H9 (cell line): ENCODE data around the gene CDYL2. TPM values are rescaled to one million over a fixed set of nuclear protein-coding genes. Genes with fewer than 3 reads are reported as not detected.

Source experiments
- DNase-seq: peaks from one replicate; pipeline ENCODE4 v3.0.0-alpha.2; 2017
- H2AFZ ChIP-seq: one replicate; pipeline ENCODE4 v1.6.1; 2013; ENCODE audit warnings: mild to moderate bottlenecking, low read length, control low read depth, moderate library complexity
- H2AK5ac ChIP-seq: 2 replicates; pipeline ENCODE4 v1.6.1; 2013; ENCODE audit warnings: low read length, control low read depth, mixed read lengths; ENCODE audit not compliant: insufficient read length
- H2BK120ac ChIP-seq: one replicate; pipeline ENCODE4 v1.6.1; 2013; ENCODE audit warnings: low read depth, mild to moderate bottlenecking, low read length, control low read depth, inconsistent platforms; ENCODE audit not compliant: poor library complexity, severe bottlenecking
- H2BK12ac ChIP-seq: 2 replicates; pipeline ENCODE4 v1.6.1; 2013; ENCODE audit warnings: low read length, control low read depth, mixed read lengths, low read depth; ENCODE audit not compliant: insufficient read length
- H2BK15ac ChIP-seq: 2 replicates; pipeline ENCODE4 v1.6.1; 2013; ENCODE audit warnings: low read depth, low read length, control low read depth
- H2BK20ac ChIP-seq: one replicate; pipeline ENCODE4 v1.6.1; 2013; ENCODE audit warnings: low read depth, mild to moderate bottlenecking, low read length, control low read depth, inconsistent platforms; ENCODE audit not compliant: poor library complexity, severe bottlenecking
- H2BK5ac ChIP-seq: 2 replicates; pipeline ENCODE4 v1.6.1; 2013; ENCODE audit warnings: low read length, control low read depth, mixed read lengths; ENCODE audit not compliant: insufficient read length
- H3K14ac ChIP-seq: 2 replicates; pipeline ENCODE4 v1.6.1; 2013; ENCODE audit warnings: low read length, control low read depth; ENCODE audit not compliant: insufficient read depth
- H3K18ac ChIP-seq: 2 replicates; pipeline ENCODE4 v1.6.1; 2013; ENCODE audit warnings: low read depth, mild to moderate bottlenecking, mixed read lengths, low read length, control low read depth; ENCODE audit not compliant: insufficient read length
- H3K23ac ChIP-seq: 2 replicates; pipeline ENCODE4 v1.6.1; 2013; ENCODE audit warnings: low read length, control low read depth, mixed read lengths, low read depth; ENCODE audit not compliant: insufficient read length
- H3K23me2 ChIP-seq: 2 replicates; pipeline ENCODE4 v1.6.1; 2013; ENCODE audit warnings: low read depth, mild to moderate bottlenecking, mixed read lengths, low read length, control low read depth; ENCODE audit not compliant: insufficient read length, poor library complexity, severe bottlenecking
- H3K27ac ChIP-seq: 2 replicates; pipeline ENCODE4 v1.5.1; 2013; ENCODE audit warnings: low read length, control low read depth, mixed read lengths, low read depth; ENCODE audit not compliant: insufficient read length
- H3K27me3 ChIP-seq: 2 replicates; pipeline ENCODE4 v1.6.1; 2013; ENCODE audit warnings: low read length, control low read depth, inconsistent platforms; ENCODE audit not compliant: insufficient read depth
- H3K4ac ChIP-seq: 2 replicates; pipeline ENCODE4 v1.6.1; 2013; ENCODE audit warnings: low read depth, mild to moderate bottlenecking, control low read depth, inconsistent platforms, low read length, moderate library complexity
- H3K4me1 ChIP-seq: 2 replicates; pipeline ENCODE4 v1.6.1; 2013; ENCODE audit warnings: low read length, control low read depth, inconsistent platforms; ENCODE audit not compliant: insufficient read depth
- H3K4me2 ChIP-seq: 2 replicates; pipeline ENCODE4 v1.6.1; 2013; ENCODE audit warnings: low read length, control low read depth, mixed read lengths; ENCODE audit not compliant: insufficient read length, insufficient read depth
- H3K56ac ChIP-seq: 2 replicates; pipeline ENCODE4 v1.6.1; 2013; ENCODE audit warnings: low read depth, mild to moderate bottlenecking, mixed read lengths, low read length, control low read depth; ENCODE audit not compliant: insufficient read length
- H3K79me1 ChIP-seq: 2 replicates; pipeline ENCODE4 v1.6.1; 2013; ENCODE audit warnings: low read depth, mild to moderate bottlenecking, moderate library complexity, low read length, control low read depth, inconsistent platforms; ENCODE audit not compliant: insufficient read depth, poor library complexity, severe bottlenecking
- H3K79me2 ChIP-seq: 2 replicates; pipeline ENCODE4 v1.6.1; 2013; ENCODE audit warnings: low read length, control low read depth, inconsistent platforms; ENCODE audit not compliant: insufficient read depth
- H3K9ac ChIP-seq: 2 replicates; pipeline ENCODE4 v1.6.1; 2013; ENCODE audit warnings: low read length, control low read depth, mixed read lengths; ENCODE audit not compliant: insufficient read length; ENCODE audit errors: extremely low read depth
- H3K9me3 ChIP-seq: one replicate; pipeline ENCODE4 v1.6.1; 2013; ENCODE audit warnings: low read depth, low read length, inconsistent platforms; ENCODE audit not compliant: control insufficient read depth
- H3T11ph ChIP-seq: one replicate; pipeline ENCODE4 v1.6.1; 2013; ENCODE audit warnings: mild to moderate bottlenecking, low read length, control low read depth, inconsistent platforms
- H4K20me1 ChIP-seq: one replicate; pipeline ENCODE4 v1.6.1; 2013; ENCODE audit not compliant: control insufficient read depth, insufficient read length, insufficient read depth
- H4K5ac ChIP-seq: 2 replicates; pipeline ENCODE4 v1.6.1; 2013; ENCODE audit warnings: low read depth, mild to moderate bottlenecking, mixed read lengths, low read length, control low read depth; ENCODE audit not compliant: insufficient read length
- H4K8ac ChIP-seq: replicated peaks from 2 replicates; pipeline ENCODE4 v1.6.1; 2013; ENCODE audit warnings: low read length, control low read depth, mixed read lengths, low read depth; ENCODE audit not compliant: insufficient read length
- H4K91ac ChIP-seq: 2 replicates; pipeline ENCODE4 v1.6.1; 2013; ENCODE audit warnings: low read depth, mild to moderate bottlenecking, moderate library complexity, mixed read lengths, low read length, control low read depth; ENCODE audit not compliant: insufficient read length
- H3K27ac Mint-ChIP-seq, 3 experiments: 2 replicates in 2 of 3; 3 replicates in 1 of 3; pipeline ENCODE4 v1.8.0; 2020 to 2021; ENCODE audit warnings: mixed read lengths in 3 of 3, mild to moderate bottlenecking in 1 of 3, moderate library complexity in 1 of 3
- H3K27me3 Mint-ChIP-seq: 2 replicates; pipeline ENCODE4 v1.8.0; 2021; ENCODE audit warnings: low read depth, mild to moderate bottlenecking, moderate library complexity, mixed read lengths
- H3K36me3 Mint-ChIP-seq, 3 experiments: 2 replicates in 2 of 3; 3 replicates in 1 of 3; pipeline ENCODE4 v1.8.0; 2020 to 2021; ENCODE audit warnings: low read depth in 3 of 3, mixed read lengths in 3 of 3; ENCODE audit not compliant: insufficient read depth in 1 of 3
- H3K4me1 Mint-ChIP-seq, 2 experiments: 2 replicates each; pipeline ENCODE4 v1.8.0; 2020; ENCODE audit warnings: mixed read lengths in 2 of 2
- H3K4me3 Mint-ChIP-seq, 2 experiments: 2 replicates in 1 of 2; 3 replicates in 1 of 2; pipeline ENCODE4 v1.8.0; 2020 to 2021; ENCODE audit warnings: mild to moderate bottlenecking in 2 of 2, mixed read lengths in 2 of 2, moderate library complexity in 1 of 2
- H3K9me3 Mint-ChIP-seq, 2 experiments: 2 replicates in 1 of 2; 3 replicates in 1 of 2; pipeline ENCODE4 v1.8.0; 2020; ENCODE audit warnings: mild to moderate bottlenecking in 2 of 2, mixed read lengths in 2 of 2, moderate library complexity in 1 of 2
- CTCF ChIP-seq: fragments of 200-600 bp; sonication (generic); conservative IDR thresholded peaks from 3 replicates; pipeline ENCODE4 v1.8.0; 2021; ENCODE audit warnings: antibody characterized with exemption, mild to moderate bottlenecking
- WGBS: extraction: QIAGEN DNeasy Blood & Tissue Kit; methylation state at CpG from one replicate; pipeline ENCODE4 v1.1.7; 2013; ENCODE audit warnings: missing lambda C conversion rate, low lambda C conversion rate, mixed read lengths; ENCODE audit not compliant: insufficient read length; ENCODE audit errors: extremely low coverage; 5-methylcytosine and 5-hydroxymethylcytosine counted together
- total RNA-seq: library from RNA; stranded (reverse); gene quantifications from 2 replicates; pipeline ENCODE4 v1.2.1, GENCODE V29; 2021

CDYL2 gene
- total RNA-seq, 1 experiment from 2014 or later, result 4.2 TPM

- no peak overlapping the region for H2BK120ac ChIP-seq
- no peak overlapping the region for H4K91ac ChIP-seq
- H3K9me3 Mint-ChIP-seq, result peaks cover 5 to 6% of the 10 kb centered on the region in 2 experiments; a peak in 4 of 5 replicates
- no peak overlapping the region for H3T11ph ChIP-seq
- H2AK5ac ChIP-seq, result no peak overlapping the region
- H3K4me2 ChIP-seq, result no peak overlapping the region
- H2BK12ac ChIP-seq, result no peak overlapping the region
- peaks cover 28 to 33% of the 10 kb centered on the region in 2 experiments for H3K4me1 Mint-ChIP-seq
- H3K18ac ChIP-seq, result no peak overlapping the region
- no peak overlapping the region for H4K8ac ChIP-seq
- H2BK5ac ChIP-seq, result no peak overlapping the region
- H3K9me3 ChIP-seq, result no peaks in the 10 kb centered on the region
- H3K4me3 Mint-ChIP-seq, result no peak overlapping the region
- peaks cover 4% of the 10 kb centered on the region for H3K4me1 ChIP-seq
- H3K79me2 ChIP-seq, result no peaks in the 10 kb centered on the region
- no peak overlapping the region for H2BK15ac ChIP-seq
- WGBS, result no CpG with 5 or more reads among the region's 5 CpGs
- no peaks in the 10 kb centered on the region for H3K79me1 ChIP-seq
- no peak overlapping the region for H3K23ac ChIP-seq
- H4K20me1 ChIP-seq, result no peaks in the 10 kb centered on the region
- H2BK20ac ChIP-seq, result no peak overlapping the region
- H4K5ac ChIP-seq, result no peak overlapping the region
- no peaks in the 10 kb centered on the region for H3K23me2 ChIP-seq
- H2AFZ ChIP-seq, result no peak overlapping the region
- 0 out of 7 replicates have a peak overlapping the region, but pooled peaks of 1 of the 3 experiments have one; percentile 69 for H3K27ac Mint-ChIP-seq
- no peaks in the 10 kb centered on the region for H3K27me3 ChIP-seq
- TF ChIP-seq CTCF, result no peak
- H3K4ac ChIP-seq, result no peak overlapping the region
- no peak overlapping the region for H3K27ac ChIP-seq
- no peak for DNase-seq
- H3K36me3 Mint-ChIP-seq, result peaks cover 0 to 4% (median 4%) of the 10 kb centered on the region in 3 experiments; a peak in 1 of 7 replicates
- no peaks in the 10 kb centered on the region; the same call in 1 of the 2 replicates for H3K27me3 Mint-ChIP-seq
- H3K9ac ChIP-seq, result no peak overlapping the region
- no peak overlapping the region for H3K56ac ChIP-seq
- H3K14ac ChIP-seq, result no peak overlapping the region
Observed at GRCh38 chr16:80790751-80791150, 13.6 kb downstream of the CDYL2 start.
